ENCODE data around the gene ADAMTS20. TPM values are rescaled to one million over a fixed set of nuclear protein-coding genes. Genes with fewer than 3 reads are reported as not detected.

ADAMTS20 gene
- total and polyA plus RNA-seq, 10 of the 15 experiments (the other 5 are each of a cell fraction or from before 2014, with no cell fraction given), result 0.33 TPM; not detected in 9

- H2AFZ ChIP-seq (ENCODE audit: control insufficient read depth, low read depth, low read length), result no peak overlapping the region; the same call in 1 of the 2 replicates
- ChIA-PET CTCF (interaction anchor here (2.0 kb wide), 1 partner anchor 37 kb away, joined by 7 read pairs; no protein-coding TSS in a partner anchor), POLR2A (no interaction called here), SMC1A (ENCODE audit: uncharacterized antibody, unreplicated experiment) (interaction anchor here (1.0 to 1.3 kb wide), 3 partner anchors 18 to 69 kb away, joined by 3 read pairs; no protein-coding TSS in a partner anchor), RAD21 (ENCODE audit: unreplicated experiment) (interaction anchor here (0.8 kb wide), 1 partner anchor 70 kb away, joined by 3 read pairs; no protein-coding TSS in a partner anchor)
- 0 out of 2 replicates have a peak, but pooled peaks cover 3% of the 10 kb centered on the region for H3K4me1 ChIP-seq (ENCODE audit: control insufficient read depth, insufficient read depth, low read length)
- in situ Hi-C loops (cut with MboI), result no loop called here
- H3K4me2 ChIP-seq (ENCODE audit: control insufficient read depth, insufficient read depth), result 0 out of 2 replicates have a peak overlapping the region, but pooled peaks have one; percentile 3
- no peak for DNase-seq (ENCODE audit: low read depth, low spot score)
- H3K27me3 ChIP-seq (replicated peaks in 1 of 2; ENCODE audit: control insufficient read depth in 2 of 2, insufficient read depth in 2 of 2, low read length in 1 of 2), result no peaks in the 10 kb centered on the region
- 40% methylated on average over 1 of the region's 1 CpG for WGBS (ENCODE audit: insufficient coverage, insufficient replicate concordance, low lambda C conversion rate, missing lambda C conversion rate)
- ATAC-seq, result peak; percentile 86
- no peak overlapping the region for H3K9ac ChIP-seq (ENCODE audit: control insufficient read depth, insufficient read depth, low read length)
- H3K27ac ChIP-seq (ENCODE audit: control insufficient read depth, insufficient read depth), result peak overlapping the region; percentile 10; the same call in 1 of the 2 replicates
- no peaks in the 10 kb centered on the region for H4K20me1 ChIP-seq (ENCODE audit: control insufficient read depth, insufficient read depth)
- no peaks in the 10 kb centered on the region for H3K36me3 ChIP-seq (ENCODE audit: control insufficient read depth in 2 of 2, insufficient read depth in 2 of 2, low read length in 1 of 2)
- intact Hi-C loops (cut with micrococcal nuclease; ENCODE audit: unreplicated experiment), result no loop called here
- no peak overlapping the region for H3K4me3 ChIP-seq
- no peaks in the 10 kb centered on the region for H3K79me2 ChIP-seq (ENCODE audit: control insufficient read depth, insufficient read depth, low read length)
- no TSS peak for BruUV-seq (replicated peaks)
- peak; percentile 57 for FAIRE-seq
- H3K9me3 ChIP-seq (replicated peaks; ENCODE audit: control insufficient read depth, insufficient read depth, low read length), result no peaks in the 10 kb centered on the region
- TF ChIP-seq, protein P1, sequence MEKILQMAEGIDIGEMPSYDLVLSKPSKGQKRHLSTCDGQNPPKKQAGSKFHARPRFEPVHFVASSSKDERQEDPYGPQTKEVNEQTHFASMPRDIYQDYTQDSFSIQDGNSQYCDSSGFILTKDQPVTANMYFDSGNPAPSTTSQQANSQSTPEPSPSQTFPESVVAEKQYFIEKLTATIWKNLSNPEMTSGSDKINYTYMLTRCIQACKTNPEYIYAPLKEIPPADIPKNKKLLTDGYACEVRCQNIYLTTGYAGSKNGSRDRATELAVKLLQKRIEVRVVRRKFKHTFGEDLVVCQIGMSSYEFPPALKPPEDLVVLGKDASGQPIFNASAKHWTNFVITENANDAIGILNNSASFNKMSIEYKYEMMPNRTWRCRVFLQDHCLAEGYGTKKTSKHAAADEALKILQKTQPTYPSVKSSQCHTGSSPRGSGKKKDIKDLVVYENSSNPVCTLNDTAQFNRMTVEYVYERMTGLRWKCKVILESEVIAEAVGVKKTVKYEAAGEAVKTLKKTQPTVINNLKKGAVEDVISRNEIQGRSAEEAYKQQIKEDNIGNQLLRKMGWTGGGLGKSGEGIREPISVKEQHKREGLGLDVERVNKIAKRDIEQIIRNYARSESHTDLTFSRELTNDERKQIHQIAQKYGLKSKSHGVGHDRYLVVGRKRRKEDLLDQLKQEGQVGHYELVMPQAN (conservative IDR thresholded peaks at IDR 0.05), result no peak
- TF ChIP-seq RCOR1 (conservative IDR thresholded peaks at IDR 0.05; ENCODE audit: low read depth, low read length), result no peak
- TF ChIP-seq POLR2A (IDR thresholded peaks at IDR 0.05; ENCODE audit: low read depth, low read length), result no peak
- TF ChIP-seq JUNB (IDR thresholded peaks at IDR 0.05), result peak; percentile 66
- TF ChIP-seq BRCA1 (IDR thresholded peaks at IDR 0.05; ENCODE audit: low read depth, low read length), result no peak
- TF ChIP-seq ATF3 (IDR thresholded peaks at IDR 0.05; ENCODE audit: borderline replicate concordance, extremely low read depth, low read depth, low read length), result no peak
- TF ChIP-seq ZNF217 (IDR thresholded peaks at IDR 0.05), result no peak
- TF ChIP-seq, protein P2, sequence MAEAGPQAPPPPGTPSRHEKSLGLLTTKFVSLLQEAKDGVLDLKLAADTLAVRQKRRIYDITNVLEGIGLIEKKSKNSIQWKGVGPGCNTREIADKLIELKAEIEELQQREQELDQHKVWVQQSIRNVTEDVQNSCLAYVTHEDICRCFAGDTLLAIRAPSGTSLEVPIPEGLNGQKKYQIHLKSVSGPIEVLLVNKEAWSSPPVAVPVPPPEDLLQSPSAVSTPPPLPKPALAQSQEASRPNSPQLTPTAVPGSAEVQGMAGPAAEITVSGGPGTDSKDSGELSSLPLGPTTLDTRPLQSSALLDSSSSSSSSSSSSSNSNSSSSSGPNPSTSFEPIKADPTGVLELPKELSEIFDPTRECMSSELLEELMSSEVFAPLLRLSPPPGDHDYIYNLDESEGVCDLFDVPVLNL (IDR thresholded peaks at IDR 0.05; ENCODE audit: low read depth, low read length), result no peak
- no peak for TF ChIP-seq SIX5 (IDR thresholded peaks at IDR 0.05; ENCODE audit: low read depth, low read length, severe bottlenecking)
- no peak for TF ChIP-seq BCL3 (IDR thresholded peaks at IDR 0.05; ENCODE audit: borderline replicate concordance, insufficient read depth, low read depth, low read length, poor library complexity, severe bottlenecking)
- TF ChIP-seq IRF4 (IDR thresholded peaks at IDR 0.05; ENCODE audit: low read depth, low read length), result no peak
- TF ChIP-seq NRF1 (conservative IDR thresholded peaks at IDR 0.05; ENCODE audit: low read depth, low read length), result no peak
- TF ChIP-seq, protein P3, sequence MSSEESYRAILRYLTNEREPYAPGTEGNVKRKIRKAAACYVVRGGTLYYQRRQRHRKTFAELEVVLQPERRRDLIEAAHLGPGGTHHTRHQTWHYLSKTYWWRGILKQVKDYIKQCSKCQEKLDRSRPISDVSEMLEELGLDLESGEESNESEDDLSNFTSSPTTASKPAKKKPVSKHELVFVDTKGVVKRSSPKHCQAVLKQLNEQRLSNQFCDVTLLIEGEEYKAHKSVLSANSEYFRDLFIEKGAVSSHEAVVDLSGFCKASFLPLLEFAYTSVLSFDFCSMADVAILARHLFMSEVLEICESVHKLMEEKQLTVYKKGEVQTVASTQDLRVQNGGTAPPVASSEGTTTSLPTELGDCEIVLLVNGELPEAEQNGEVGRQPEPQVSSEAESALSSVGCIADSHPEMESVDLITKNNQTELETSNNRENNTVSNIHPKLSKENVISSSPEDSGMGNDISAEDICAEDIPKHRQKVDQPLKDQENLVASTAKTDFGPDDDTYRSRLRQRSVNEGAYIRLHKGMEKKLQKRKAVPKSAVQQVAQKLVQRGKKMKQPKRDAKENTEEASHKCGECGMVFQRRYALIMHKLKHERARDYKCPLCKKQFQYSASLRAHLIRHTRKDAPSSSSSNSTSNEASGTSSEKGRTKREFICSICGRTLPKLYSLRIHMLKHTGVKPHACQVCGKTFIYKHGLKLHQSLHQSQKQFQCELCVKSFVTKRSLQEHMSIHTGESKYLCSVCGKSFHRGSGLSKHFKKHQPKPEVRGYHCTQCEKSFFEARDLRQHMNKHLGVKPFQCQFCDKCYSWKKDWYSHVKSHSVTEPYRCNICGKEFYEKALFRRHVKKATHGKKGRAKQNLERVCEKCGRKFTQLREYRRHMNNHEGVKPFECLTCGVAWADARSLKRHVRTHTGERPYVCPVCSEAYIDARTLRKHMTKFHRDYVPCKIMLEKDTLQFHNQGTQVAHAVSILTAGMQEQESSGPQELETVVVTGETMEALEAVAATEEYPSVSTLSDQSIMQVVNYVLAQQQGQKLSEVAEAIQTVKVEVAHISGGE (CRISPR knock-in tag; IDR thresholded peaks at IDR 0.05), result no peak
Observed at GRCh38 chr12:43407816-43408645, 144.0 kb downstream of the ADAMTS20 start.

All from GM12878 (cell line).